GM19467 (cell line): ENCODE results near the gene LHFPL3.
"Not testable (repeated sequence)": the region's sequence is repeated elsewhere in the genome, so short reads cannot be mapped to it uniquely, and the experiment has no call there.

Experiments
- ATAC-seq: cut with Tn5 transposase; IDR thresholded peaks from one replicate; pipeline ENCODE4 v1.9.1; 2021; ENCODE audit warnings: mild to moderate bottlenecking, moderate library complexity; ENCODE audit not compliant: unreplicated experiment

The LHFPL3 gene

DNA sequence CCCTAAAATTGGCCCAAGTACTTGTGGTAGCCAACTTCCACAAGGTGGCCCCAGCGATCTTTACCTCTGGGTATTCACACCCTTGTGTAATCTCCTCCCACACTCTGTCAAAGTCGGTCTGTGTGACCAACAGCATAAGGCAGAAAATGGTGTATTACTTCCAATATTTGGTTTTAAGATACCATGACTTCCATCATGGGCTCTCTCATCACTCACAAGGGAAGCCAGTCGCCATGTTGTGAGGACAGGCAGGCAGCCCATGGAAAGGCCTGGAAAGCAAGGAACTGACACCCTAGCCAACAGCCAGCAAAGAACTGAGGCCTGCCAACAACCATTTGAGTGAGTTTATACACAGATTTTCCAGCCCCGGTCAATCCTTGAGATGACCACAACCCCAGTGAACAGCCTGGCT, 594.6 kb downstream of the LHFPL3 start:
- ATAC-seq: peak; percentile 93

DNA sequence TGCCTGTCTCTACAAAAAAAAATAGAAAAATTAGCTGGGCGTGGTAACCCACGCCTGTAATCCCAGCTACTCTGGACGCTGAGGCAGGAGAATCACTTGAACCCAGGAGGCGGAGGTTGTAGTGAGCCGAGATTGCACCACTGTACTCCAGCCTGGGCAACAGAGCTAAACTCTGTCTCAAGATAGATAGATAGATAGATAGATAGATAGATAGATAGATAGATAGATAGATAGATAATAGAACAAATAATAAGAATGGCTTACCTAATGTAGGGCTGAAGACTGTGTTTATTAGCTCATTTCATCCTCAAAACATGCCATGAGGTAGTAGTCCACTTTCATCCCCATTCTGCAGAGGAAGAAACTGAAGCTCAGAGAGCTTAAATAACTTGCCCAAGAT, 597.8 kb downstream of the LHFPL3 start:
- ATAC-seq: not testable (repeated sequence)

DNA sequence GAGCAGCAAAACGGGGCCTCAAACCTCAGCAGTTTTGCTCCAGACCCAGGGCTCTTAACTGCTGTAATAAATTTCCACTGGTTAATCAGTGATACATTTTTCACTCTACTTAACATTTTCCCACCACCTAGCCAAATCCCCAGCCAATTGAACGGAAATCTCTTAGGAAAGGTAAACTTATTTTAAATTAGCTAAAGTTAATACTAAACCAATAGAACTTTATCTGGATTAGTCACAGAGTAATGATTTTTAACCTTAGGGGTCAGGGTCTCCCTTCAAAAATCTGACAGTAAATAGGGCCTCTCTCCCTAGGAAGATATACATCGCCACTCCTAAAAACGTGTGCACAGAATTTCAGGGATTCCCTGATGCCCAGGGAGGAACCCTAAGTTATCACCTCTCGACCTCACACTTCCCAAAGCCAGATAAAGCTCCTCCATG, 598.2 kb downstream of the LHFPL3 start:
- no peak for ATAC-seq

DNA sequence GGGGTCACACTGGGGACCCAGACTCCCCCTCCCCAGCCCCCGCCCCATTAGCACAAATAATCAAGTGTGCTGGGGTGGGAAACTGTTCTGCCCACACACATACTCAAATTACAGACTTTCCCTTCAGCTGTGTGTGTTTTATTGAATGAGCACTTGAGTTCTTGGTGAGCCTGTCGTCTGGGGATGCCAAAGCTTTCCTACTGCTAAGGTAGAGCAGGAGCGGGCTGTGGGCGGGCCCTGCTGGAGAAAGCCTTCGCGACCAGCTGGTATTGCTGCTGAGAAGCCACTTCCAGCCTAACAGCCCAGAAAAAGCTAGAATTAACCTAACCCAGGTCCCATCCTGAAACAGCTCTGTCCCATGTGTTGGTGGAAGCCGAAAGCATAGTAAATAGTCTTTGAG, 598.7 kb downstream of the LHFPL3 start:
- no peak for ATAC-seq

DNA sequence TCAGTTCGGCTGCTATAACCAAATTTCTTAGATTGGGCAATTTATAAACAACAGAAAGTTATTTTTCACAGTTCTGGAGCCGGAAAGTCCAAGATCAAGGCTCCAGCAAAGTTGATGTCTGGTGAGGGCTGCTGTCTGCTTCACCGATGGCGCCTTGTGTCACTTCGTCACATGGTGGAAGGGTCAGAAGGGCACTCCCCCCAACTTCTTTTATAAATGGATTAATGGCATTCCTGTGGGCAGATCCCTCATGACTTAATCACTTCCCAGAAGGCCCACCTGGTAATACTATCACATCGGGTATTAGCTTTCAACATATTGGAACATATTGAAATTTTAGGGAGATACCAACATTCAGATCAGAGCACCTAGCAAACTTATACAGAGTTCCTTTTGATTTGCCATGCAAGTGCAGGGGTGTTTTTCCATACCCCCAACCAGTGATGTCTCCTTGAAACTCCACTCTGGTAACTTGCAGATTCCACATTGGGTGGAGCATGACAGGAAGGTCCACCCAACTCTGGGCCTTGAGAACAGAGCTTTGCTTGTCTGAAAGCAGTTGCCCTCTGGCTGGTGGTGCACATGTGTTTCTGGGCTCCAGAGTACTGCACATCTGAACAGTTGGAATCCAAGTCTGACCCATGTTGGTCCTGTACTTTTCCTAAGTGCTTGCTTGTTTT, 600.5 kb downstream of the LHFPL3 start:
- no peak for ATAC-seq

DNA sequence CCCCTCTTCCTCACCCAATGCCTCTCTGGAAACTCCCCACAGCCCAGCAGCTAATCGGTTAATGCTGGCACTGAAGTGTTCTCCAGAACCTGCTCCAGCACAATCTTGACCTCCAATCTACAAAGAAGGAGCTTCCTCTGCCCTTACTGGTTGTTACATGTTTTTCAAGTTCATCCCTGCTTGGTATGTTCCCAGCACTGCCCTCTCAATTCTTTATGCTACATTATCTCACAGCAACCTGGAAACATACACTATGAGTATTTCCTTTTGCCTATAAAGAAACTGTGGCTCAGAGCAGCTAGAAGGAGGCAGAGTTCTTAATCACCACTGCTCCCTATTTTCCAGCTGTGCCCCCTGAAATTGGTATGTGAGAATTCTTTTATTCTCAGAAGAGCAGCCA, 601.5 kb downstream of the LHFPL3 start:
- no peak for ATAC-seq

DNA sequence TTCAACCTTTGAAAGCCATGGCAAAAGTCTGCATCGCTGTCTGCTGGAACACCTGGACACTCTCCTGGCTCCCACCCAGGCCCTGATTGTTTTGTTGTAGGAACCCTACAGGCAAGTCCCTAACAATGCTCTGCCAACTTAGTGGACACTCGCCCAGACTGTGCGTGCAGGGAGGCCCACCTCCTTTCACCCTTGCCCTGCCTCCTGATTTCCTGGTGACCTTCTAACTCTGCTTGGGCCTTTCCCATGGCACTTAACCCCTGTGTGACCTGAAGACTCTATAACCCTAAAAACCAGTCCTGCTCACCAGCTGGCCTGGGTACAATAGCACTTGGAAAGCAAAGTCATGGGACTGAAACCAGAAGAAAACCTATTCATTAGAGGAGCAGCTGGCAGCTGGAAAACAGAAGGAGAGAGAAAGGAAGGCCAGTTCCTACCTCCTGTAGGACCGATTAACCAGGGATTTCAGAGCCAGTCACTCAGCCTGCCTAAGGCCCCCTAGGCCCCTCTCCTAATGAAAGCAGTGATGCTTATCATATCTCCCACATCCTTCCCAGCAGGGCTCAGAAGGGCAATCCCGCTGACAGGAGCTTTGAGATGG, 602.9 kb downstream of the LHFPL3 start:
- no peak for ATAC-seq

DNA sequence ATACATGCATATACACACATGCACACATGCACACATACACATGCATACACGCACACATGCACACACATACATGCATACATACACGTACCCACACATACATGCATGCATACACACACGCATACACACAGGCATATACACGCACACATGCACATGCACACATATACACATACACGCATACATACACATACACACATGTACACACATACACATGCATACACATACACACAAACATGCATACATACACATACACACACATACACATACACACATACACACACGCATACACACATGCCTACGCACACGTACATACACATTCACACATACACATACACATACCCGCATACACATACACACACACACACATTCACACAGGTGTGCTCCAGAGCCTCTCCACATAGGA, 604.6 kb downstream of the LHFPL3 start:
- no peak for ATAC-seq

DNA sequence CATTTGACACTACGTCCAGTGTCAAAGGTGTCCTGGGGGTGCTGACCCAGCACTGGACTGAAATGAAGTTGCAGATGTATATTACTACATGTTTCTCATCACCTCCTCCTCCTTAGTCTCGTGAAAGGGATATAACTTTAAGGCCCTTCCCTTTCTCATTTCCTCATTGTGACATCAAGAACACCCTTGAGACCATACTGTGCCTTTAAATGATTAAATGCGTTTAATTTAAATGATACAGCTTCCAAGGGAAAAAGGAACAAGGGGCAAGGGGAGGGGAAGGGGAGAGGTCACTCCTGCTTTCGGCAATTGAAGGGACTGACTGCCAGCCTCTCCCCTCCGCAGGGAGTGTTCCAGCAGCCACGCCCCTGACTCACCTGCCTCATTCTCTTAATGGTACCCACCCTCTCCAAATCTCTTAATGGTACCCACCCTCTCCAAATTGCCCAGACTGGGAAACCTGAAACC, 605.2 kb downstream of the LHFPL3 start:
- no peak for ATAC-seq

DNA sequence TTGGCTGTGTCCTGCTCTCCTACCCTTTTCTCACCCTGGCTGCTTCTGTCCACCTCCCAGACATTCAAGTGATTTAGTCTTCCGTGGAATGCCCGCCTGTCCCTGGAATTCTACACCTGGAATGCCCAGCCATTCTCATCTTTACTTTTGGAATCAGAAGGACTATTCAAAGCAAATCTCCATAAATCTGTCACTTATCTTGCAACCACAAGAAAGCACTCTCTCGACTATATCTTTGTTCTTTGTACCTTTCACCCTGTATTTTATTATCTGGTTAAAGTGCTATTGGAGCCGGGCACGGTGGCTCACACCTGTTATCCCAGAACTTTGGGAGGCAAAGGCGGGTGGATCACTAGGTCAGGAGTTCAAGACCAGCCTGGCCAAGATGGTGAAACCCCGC, 606.3 kb downstream of the LHFPL3 start:
- ATAC-seq: no peak

DNA sequence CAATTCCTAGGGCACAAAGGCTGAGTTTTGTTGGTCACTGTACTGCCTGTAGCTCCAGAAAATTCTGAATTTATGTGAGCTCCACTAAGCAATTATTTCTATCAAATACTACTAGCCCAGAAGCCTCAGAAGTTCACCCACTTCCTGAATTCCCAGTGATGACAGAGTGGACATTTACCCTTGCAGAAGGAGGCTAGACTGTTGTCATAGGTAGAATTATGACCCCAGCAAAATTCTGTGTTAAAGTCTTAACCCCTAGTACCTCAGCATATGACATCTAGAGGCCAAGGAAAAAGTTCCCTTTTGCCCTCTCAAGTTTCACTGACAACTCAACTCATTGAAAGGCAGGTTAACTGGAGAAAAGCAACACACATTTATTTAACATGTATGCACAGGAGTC, 606.9 kb downstream of the LHFPL3 start:
- no peak for ATAC-seq

DNA sequence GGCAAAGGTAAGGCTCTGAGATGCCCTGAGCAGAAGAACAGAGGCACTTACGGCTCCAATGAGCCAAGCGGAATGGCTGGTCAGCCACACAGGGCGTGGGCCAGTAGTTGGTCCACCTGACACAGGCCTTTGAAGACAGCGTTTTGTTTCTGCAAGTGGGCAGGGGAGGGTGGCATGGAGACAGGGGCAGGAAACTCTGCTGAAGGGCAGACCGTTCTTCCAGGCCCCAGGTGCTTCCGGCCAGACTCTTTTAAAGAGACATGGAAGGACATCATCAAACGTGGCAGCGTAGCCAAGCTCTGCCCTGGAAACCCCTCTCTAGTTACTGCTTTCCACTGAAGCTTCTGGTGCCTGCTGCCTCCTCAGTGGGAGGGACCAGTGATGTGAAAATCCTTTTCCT, 608.1 kb downstream of the LHFPL3 start:
- ATAC-seq: no peak

DNA sequence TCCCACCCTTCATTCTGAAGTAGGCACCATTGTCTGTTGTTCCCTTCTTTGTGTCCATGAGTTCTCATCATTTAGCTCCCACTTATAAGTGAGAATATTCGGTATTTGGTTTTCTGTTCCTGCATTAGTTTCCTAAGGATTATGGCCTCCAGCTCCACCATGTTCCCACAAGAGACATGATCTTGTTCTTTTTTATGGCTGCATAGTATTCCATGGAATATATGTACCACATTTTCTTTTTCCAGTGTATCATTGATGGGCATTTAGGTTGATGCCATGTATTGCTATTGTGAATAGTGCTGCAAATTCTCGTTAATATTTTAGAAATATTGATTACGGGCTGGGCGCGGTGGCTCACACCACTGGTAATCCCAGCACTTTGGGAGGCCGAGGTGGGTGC, 609.1 kb downstream of the LHFPL3 start:
- ATAC-seq: not testable (repeated sequence)

DNA sequence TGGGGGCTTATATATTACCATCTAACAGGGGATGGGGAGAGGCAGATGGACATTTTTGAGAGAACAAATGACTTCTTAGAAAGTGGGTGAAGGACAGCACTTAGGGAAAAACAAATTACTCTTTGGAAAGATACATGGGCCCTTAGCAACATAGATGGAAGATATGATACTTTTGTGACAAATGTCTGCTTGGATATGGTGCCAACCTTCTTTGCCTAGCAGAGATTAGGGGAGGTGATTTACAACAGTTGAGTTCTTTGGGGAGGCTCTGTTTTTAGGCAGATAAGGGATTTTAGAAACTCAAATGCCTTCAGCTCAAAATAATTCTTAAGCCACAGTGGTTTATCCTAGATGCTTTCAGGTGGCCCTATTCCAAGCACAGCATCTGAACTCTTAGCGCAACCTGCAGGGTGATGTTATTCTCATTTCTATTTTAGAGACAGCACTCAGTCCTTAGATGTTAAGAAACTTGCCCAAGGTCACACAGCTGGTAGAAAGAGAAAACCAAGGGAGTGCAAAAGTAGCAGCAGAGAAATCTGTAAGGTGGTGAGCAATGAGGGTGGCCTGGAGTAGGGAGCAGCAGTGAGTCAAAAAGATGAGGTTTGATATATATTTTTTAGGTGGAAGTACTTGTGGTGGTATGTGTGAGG, 610.5 kb downstream of the LHFPL3 start:
- no peak for ATAC-seq

DNA sequence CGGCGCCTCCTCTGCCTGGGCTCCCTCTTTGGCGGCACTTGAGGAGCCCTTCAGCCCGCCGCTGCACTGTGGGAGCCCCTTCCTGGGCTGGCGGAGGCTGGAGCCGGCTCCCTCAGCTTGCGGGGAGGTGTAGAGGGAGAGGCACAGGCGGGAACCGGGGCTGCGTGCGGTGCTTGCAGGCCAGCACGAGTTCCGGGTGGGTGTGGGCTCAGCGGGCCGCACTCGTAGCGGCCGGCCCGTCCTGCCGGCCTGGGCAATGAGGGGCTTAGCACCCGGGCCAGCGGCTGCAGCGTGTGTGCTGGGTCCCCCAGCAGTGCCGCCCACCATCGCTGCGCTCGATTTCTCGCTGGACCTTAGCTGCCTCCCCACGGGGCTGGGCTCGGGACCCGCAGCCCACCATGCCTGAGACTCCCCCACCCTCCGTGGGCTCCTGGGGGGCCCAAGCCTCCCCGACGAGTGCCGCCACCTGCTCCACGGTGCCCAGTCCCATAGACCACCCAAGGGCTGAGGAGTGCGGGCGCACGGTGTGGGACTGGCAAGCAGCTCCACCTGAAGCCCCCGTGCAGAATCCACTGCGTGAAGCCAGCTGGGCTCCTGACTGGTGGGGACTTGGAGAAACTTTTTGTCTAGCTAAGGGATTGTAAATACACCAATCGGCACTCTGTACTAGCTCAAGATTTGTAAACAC, 611.8 kb downstream of the LHFPL3 start:
- no peak for ATAC-seq

DNA sequence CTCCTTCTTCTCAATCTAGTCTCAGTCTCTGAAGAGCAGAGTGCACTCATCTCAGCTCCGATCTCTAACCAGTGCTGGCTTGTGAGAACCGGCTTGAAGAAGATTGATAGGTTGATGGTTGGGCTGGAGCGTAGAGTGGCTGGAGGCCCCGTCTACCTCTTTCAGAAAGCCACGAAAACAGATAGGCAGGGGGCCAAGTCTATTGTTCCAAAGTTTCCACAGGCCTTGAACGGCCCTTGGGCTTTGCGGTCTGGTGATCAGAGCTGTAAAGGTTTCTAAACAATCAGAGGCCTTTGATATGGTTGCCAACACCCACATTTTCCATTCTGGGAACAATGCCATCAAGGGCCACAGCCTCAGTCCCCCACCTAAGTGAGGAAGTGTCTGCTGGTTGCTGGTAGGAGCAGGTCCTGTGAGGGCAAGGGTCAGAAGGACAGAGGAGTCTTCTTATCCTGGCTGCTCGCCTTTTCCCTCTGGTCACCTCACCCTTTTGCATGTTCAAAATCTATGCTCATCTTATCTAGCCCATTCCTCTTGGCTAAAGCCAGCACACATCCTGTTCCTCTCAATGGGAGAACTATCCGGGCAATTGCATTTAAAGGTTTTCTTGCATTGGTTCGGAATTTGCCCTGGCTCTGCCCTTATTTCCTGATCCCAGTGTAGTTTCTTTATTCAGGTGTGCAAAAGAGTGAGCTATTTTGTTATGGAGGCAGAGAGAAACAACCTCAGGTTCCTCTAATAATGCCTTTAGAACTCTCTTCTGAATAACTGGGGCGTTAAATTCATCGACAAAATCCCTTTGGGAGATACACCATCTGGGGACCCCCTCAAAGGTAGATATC, 615.3 kb downstream of the LHFPL3 start:
- ATAC-seq: peak; percentile 39

DNA sequence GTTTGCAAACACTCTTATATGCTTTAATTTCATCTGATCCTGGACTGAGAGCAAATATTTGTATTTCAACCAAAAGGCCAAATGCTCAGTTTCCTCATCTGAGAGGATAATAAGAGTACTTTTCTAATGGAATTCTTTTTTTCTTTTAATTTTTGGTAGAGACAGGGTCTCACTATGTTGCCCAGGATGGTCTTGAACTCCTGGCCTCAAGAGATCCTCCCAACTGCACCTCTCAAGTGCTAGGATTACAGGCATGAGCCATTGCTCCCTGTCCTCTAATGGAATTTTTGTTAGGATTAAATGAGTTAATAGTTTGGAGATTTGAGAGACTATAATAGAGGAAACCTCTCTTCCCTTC, 617.2 kb downstream of the LHFPL3 start:
- ATAC-seq: no peak

DNA sequence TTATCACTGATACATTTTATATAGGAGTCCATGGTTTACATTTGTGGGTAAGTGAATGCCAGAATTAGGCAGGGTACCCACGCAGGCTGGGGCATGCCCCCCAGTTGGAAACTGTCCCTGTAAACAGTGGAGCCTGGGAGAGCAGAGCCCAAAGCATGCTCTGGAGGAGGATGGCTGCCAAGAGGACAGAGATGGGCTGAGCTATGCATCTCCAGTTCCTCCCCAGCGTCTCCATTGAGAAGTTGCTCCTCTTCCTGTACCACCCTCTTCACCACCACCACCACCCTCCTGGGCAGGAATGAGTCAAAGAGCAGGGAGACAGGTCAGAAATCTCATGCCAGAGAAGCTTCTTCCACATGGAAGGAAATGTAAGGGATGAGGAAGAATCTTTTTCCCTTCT, 617.9 kb downstream of the LHFPL3 start:
- no peak for ATAC-seq

DNA sequence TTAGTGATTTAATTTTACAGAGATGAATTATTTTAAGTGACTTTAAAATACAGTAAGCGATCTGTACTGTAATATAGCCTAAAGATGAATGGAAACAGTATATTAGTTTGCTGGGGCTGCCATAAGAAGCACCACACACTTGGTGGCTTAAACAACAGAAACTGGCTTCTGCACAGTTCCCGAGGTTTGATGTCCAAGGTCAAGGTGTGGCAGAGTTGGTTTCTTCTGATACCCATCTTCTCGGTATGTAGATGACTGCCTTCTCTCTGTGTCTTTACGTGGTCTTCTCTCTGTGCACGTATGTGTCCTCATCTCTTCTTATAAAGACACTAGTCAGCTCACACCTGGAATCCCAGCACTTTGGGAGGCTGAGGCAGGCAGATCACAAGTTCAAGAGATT, 621.6 kb downstream of the LHFPL3 start:
- ATAC-seq: no peak

DNA sequence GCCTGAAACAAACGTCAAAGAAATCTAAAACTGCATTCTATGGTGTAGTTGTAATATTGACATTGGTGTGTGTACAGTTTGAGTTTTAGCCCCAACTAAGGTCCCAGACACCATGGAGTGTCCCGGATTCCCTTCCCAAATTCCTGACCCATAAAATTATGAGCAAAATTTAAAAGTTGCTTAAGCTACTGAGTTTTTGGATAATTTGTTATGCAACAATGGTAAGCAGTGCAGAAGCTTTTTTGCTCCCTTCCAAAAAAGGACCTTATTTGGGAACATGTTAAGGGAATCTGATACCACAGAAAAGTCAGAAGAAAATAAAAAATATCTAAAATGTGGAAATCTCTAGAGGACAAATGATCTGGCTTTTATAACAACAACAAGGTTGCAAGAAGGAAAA, 622.4 kb downstream of the LHFPL3 start:
- ATAC-seq: no peak

DNA sequence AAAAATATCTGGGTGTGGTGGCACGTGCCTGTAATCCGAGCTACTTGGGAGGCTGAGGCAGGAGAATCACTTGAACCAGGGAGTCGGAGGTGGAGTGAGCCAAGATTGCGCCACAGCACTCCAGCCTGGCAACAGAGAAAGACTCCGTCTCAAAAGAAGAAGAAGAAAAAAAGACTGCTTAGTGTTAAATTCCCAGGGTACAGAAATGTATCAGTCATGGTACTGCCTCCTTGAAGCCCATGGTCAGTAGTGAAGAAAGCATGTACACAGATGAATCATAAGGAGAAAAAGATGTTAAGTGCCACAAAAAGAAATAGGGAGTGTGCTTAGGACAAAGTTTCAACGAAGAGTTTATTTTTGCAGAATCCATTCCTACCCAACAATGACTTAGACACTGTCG, 623.1 kb downstream of the LHFPL3 start:
- no peak for ATAC-seq
